H1 (cell line): ENCODE results near the gene MYOCOS. TPM values are rescaled to one million over a fixed set of nuclear protein-coding genes. Genes with fewer than 3 reads are reported as not detected.

Experiments used
- CTCF ChIA-PET: fragments of 300-600 bp; sonication (Branson Sonifier 250); formaldehyde crosslinking; loops from one replicate; lab custom pipeline; 2021; ENCODE audit not compliant: partially characterized antibody; lab: Charles Lee
- POLR2A ChIA-PET: fragments of 300-600 bp; sonication (Branson Sonifier 250); formaldehyde crosslinking; loops from one replicate; lab custom pipeline; 2021; ENCODE audit warnings: inconsistent platforms; ENCODE audit not compliant: partially characterized antibody; lab: Charles Lee
- DNase-seq, 2 experiments: peaks; one replicate each; pipeline versions ENCODE4 v3.0.0 to v3.0.0-alpha.2; 2010 to 2022; ENCODE audit warnings: low spot score in 2 of 2, low read depth in 1 of 2, mixed read lengths in 1 of 2
- FAIRE-seq: peaks from 2 replicates; lab custom pipeline; 2011; peaks lifted over from hg19 to GRCh38; lab: Jason Lieb, UNC
- H2AFZ ChIP-seq: 2 replicates; pipeline ENCODE4 v1.8.1; 2012; ENCODE audit warnings: low read length, inconsistent platforms
- H2AK5ac ChIP-seq: 2 replicates; pipeline ENCODE4 v1.6.1; 2013; ENCODE audit warnings: low read depth, low read length
- H2BK120ac ChIP-seq: replicated peaks from 2 replicates; pipeline ENCODE3; 2013; ENCODE audit warnings: low read depth, low read length, inconsistent platforms
- H2BK12ac ChIP-seq: 2 replicates; pipeline ENCODE4 v1.6.1; 2013; ENCODE audit warnings: low read depth, low read length
- H2BK15ac ChIP-seq: 2 replicates; pipeline ENCODE4 v1.6.1; 2013; ENCODE audit warnings: low read length
- H2BK20ac ChIP-seq: 2 replicates; pipeline ENCODE4 v1.6.1; 2013; ENCODE audit warnings: low read length
- H2BK5ac ChIP-seq: 2 replicates; pipeline ENCODE4 v1.6.1; 2013; ENCODE audit warnings: low read depth, low read length
- H3K14ac ChIP-seq: 2 replicates; pipeline ENCODE4 v1.6.1; 2013; ENCODE audit warnings: inconsistent platforms; ENCODE audit not compliant: insufficient read length
- H3K18ac ChIP-seq: 2 replicates; pipeline ENCODE4 v1.6.1; 2013; ENCODE audit warnings: low read length; ENCODE audit errors: extremely low read depth
- H3K23ac ChIP-seq: 2 replicates; pipeline ENCODE4 v1.6.1; 2013; ENCODE audit warnings: inconsistent platforms; ENCODE audit not compliant: insufficient read length
- H3K23me2 ChIP-seq: 2 replicates; pipeline ENCODE4 v1.6.1; 2013; ENCODE audit warnings: low read depth, low read length
- H3K27ac ChIP-seq: 2 replicates; pipeline ENCODE4 v1.6.1; 2011; ENCODE audit warnings: low read depth, low read length, inconsistent platforms
- H3K27me3 ChIP-seq, 4 experiments: replicated peaks in 1 of 4; 1 replicate in 1 of 4; 2 replicates in 3 of 4; pipeline versions ENCODE4 v1.6.1 to v1.8.1; 2011 to 2013; ENCODE audit warnings: low read length in 3 of 4, mild to moderate bottlenecking in 3 of 4, inconsistent platforms in 2 of 4, mixed read lengths in 2 of 4, moderate library complexity in 1 of 4; ENCODE audit not compliant: control insufficient read depth in 3 of 4, insufficient read depth in 3 of 4; ENCODE audit errors: extremely low read depth in 1 of 4
- H3K36me3 ChIP-seq, 4 experiments: 2 replicates each; pipeline versions ENCODE4 v1.6.1 to v1.8.1; 2011 to 2013; ENCODE audit warnings: mild to moderate bottlenecking in 4 of 4, low read length in 3 of 4, moderate library complexity in 2 of 4, control low read depth in 1 of 4, inconsistent platforms in 1 of 4; ENCODE audit not compliant: insufficient read depth in 4 of 4, control insufficient read depth in 2 of 4
- H3K4ac ChIP-seq: replicated peaks from 2 replicates; pipeline ENCODE3; 2013; ENCODE audit warnings: low read length, low read depth, mixed read lengths, inconsistent platforms; ENCODE audit not compliant: insufficient read length
- H3K4me1 ChIP-seq, 4 experiments: replicated peaks in 1 of 4; 1 replicate in 1 of 4; 2 replicates in 3 of 4; pipeline versions ENCODE4 v1.6.1 to v1.8.1; 2011 to 2013; ENCODE audit warnings: low read length in 3 of 4, inconsistent platforms in 2 of 4, mixed read lengths in 1 of 4; ENCODE audit not compliant: insufficient read depth in 4 of 4, control insufficient read depth in 3 of 4
- H3K4me2 ChIP-seq, 2 experiments: 2 replicates each; pipeline versions ENCODE4 v1.6.1 to v1.8.1; 2011 to 2013; ENCODE audit warnings: low read depth in 2 of 2, low read length in 2 of 2, control low read depth in 1 of 2, inconsistent platforms in 1 of 2, mild to moderate bottlenecking in 1 of 2; ENCODE audit not compliant: insufficient read depth in 1 of 2
- H3K4me3 ChIP-seq, 4 experiments: fragments of 200-600, 300-600 bp in 1 of 4; sonication (generic), shearing (Covaris generic), sonication (Bioruptor Twin) in 1 of 4; 2 replicates each; pipeline versions ENCODE4 v1.5.1 to v1.8.1; 2011 to 2016; ENCODE audit warnings: low read length in 4 of 4, low read depth in 3 of 4, control low read depth in 2 of 4, inconsistent platforms in 2 of 4, mild to moderate bottlenecking in 2 of 4, mixed read lengths in 1 of 4, moderate library complexity in 1 of 4; ENCODE audit not compliant: insufficient read depth in 2 of 4; ENCODE audit errors: extremely low read depth in 1 of 4
- H3K56ac ChIP-seq: replicated peaks from 2 replicates; pipeline ENCODE3; 2013; ENCODE audit warnings: low read depth, mild to moderate bottlenecking, mixed read lengths, low read length, inconsistent platforms; ENCODE audit not compliant: insufficient read length
- H3K79me1 ChIP-seq: 2 replicates; pipeline ENCODE4 v1.6.1; 2013; ENCODE audit warnings: low read depth, low read length, control low read depth
- H3K79me2 ChIP-seq, 2 experiments: 2 replicates each; pipeline versions ENCODE4 v1.6.1 to v1.8.1; 2012 to 2013; ENCODE audit warnings: low read length in 2 of 2, mild to moderate bottlenecking in 2 of 2, inconsistent platforms in 1 of 2; ENCODE audit not compliant: insufficient read depth in 2 of 2, control insufficient read depth in 1 of 2
- H3K9ac ChIP-seq, 4 experiments: replicated peaks in 1 of 4; 1 replicate in 1 of 4; 2 replicates in 3 of 4; pipeline versions ENCODE4 v1.6.1 to v1.8.1; 2011 to 2013; ENCODE audit warnings: low read depth in 3 of 4, low read length in 3 of 4, control low read depth in 2 of 4, mild to moderate bottlenecking in 2 of 4, moderate library complexity in 2 of 4, inconsistent platforms in 1 of 4; ENCODE audit errors: extremely low read depth in 1 of 4
- H3K9me3 ChIP-seq, 2 experiments: 2 replicates each; pipeline versions ENCODE4 v1.6.1 to v1.8.1; 2012 to 2013; ENCODE audit warnings: mild to moderate bottlenecking in 2 of 2, moderate library complexity in 2 of 2, control low read depth in 1 of 2, inconsistent platforms in 1 of 2, low read depth in 1 of 2, low read length in 1 of 2, mixed read lengths in 1 of 2; ENCODE audit not compliant: insufficient read depth in 2 of 2
- H4K20me1 ChIP-seq, 2 experiments: replicated peaks in 1 of 2; 2 replicates each; pipeline versions ENCODE3 to v1.8.1; 2011 to 2013; ENCODE audit warnings: inconsistent platforms in 2 of 2, low read length in 2 of 2, mild to moderate bottlenecking in 1 of 2; ENCODE audit not compliant: insufficient read depth in 2 of 2, control insufficient read depth in 1 of 2
- H4K5ac ChIP-seq: 2 replicates; pipeline ENCODE4 v1.6.1; 2013; ENCODE audit warnings: low read length, low read depth, mixed read lengths, inconsistent platforms; ENCODE audit not compliant: insufficient read length
- H4K8ac ChIP-seq: 2 replicates; pipeline ENCODE4 v1.8.0; 2013; ENCODE audit warnings: mild to moderate bottlenecking, moderate library complexity, low read length, inconsistent platforms; ENCODE audit not compliant: insufficient read depth; ENCODE audit errors: extremely low read depth
- H4K91ac ChIP-seq: replicated peaks from 2 replicates; pipeline ENCODE3; 2013; ENCODE audit warnings: low read length, mixed read lengths, inconsistent platforms; ENCODE audit not compliant: insufficient read length
- BRCA1 ChIP-seq: IDR thresholded peaks from 2 replicates; pipeline ENCODE4 v1.6.1; 2012; ENCODE audit warnings: low read depth, low read length, improper control_type of control experiment
- NANOG ChIP-seq: IDR thresholded peaks from 2 replicates; pipeline ENCODE4 v1.6.1; 2011; ENCODE audit warnings: low read length, low read depth, mild to moderate bottlenecking, inconsistent platforms; ENCODE audit not compliant: insufficient read depth, poor library complexity, severe bottlenecking
- RXRA ChIP-seq: IDR thresholded peaks from 2 replicates; pipeline ENCODE4 v1.6.1; 2011; ENCODE audit warnings: low read depth, mild to moderate bottlenecking, low read length, moderate library complexity; ENCODE audit not compliant: insufficient read depth
- ZNF274 ChIP-seq: IDR thresholded peaks from 2 replicates; pipeline ENCODE4 v1.7.0; 2012; ENCODE audit warnings: low read length, borderline replicate concordance; ENCODE audit errors: extremely low read depth
- WGBS, 2 experiments: shearing (Covaris generic) in 1 of 2; methylation state at CpG; one replicate each; pipeline versions ENCODE4 v1.1.6 to v1.1.7; 2013 to 2015; ENCODE audit warnings: low lambda C conversion rate in 2 of 2, mixed read lengths in 2 of 2, inconsistent platforms in 1 of 2, low coverage in 1 of 2, missing lambda C conversion rate in 1 of 2; ENCODE audit not compliant: insufficient replicate concordance in 2 of 2, insufficient coverage in 1 of 2, insufficient read length in 1 of 2; ENCODE audit errors: extremely low coverage in 1 of 2, missing lambda C conversion rate in 1 of 2; 5-methylcytosine and 5-hydroxymethylcytosine counted together
- polyA plus RNA-seq, 7 experiments: library from polyadenylated mRNA; depleted of rRNA in 3 of 7; stranded (reverse) in 5 of 7; unstranded in 2 of 7; fragments of >200 nt in 5 of 7; fragments of 200-250 nt in 2 of 7; gene quantifications; 1 replicate in 5 of 7; 2 replicates in 1 of 7; 4 replicates in 1 of 7; pipeline versions ENCODE4 v1.2.1 to v1.2.3, GENCODE V29; 2011 to 2013; ENCODE audit warnings: missing spikeins in 2 of 7, mixed read lengths in 2 of 7
- total RNA-seq: library from RNA; stranded (reverse); fragmentation: NEBNext Ultra II Directional; extraction: Animal tissue kit (Norgen Biotek cat#: 25700); gene quantifications from 2 replicates; pipeline ENCODE4 v1.2.1, GENCODE V29; 2021

Gene MYOCOS
- total and polyA plus RNA-seq, 2 of the 8 experiments (the other 6 are each of a cell fraction or from before 2014, with no cell fraction given), result not detected

DNA sequence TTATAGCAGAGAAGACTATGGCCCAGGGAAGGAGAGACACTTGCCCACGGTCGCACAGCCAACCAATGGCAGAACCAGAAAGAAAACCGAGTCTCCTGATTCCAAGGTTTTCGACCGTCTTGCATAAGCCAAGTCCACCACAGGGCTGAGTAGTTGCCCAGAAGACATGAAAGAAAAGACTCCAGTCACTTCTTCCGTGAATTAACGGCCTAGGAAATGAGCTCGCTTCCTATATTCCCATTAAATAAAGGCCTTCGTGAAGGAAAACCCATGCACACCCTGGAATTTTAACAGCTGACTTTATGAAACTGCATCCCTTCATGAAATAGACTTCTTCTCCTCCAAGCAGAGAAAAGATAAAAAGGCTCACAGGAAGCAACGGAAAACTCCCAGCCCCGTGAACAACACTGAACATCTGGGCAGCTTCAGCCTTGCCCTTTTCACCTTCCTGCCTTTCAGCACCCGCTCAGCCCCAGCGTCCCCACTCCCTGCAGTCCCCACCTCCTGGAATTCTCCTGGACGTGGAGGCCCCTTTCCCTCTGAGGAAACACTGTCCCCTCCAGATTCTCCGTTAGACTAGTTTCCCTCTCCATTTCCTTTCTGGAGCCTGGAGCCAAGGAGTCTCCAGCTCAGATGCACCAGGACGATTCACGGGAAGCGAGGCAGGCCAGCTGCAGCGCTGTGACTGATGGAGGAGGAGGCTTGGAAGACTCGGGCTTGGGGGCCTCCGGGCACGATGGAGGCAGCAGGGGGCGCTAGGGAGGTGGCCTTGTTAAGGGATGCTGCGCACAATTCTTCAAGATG lies 33.1 kb downstream of the MYOCOS start:
- Histone ChIP-seq H3K79me1 (no peaks in the 10 kb centered on the region), H2BK5ac (no peak overlapping the region), H4K5ac (no peak overlapping the region), H3K27ac (no peak overlapping the region), H3K23ac (no peak overlapping the region), H3K14ac (no peak overlapping the region), H2AK5ac (no peak overlapping the region), H4K91ac (no peak overlapping the region), H4K20me1 (no peaks in the 10 kb centered on the region), H2BK20ac (no peak overlapping the region), H3K4me2 (peak overlapping the region in 1 of 2 experiments; percentile 35; a peak in 2 of 4 replicates), H2AFZ (peak overlapping the region; percentile 99), H2BK15ac (no peak overlapping the region), H3K9me3 (no peaks in the 10 kb centered on the region), H2BK12ac (0 out of 2 replicates have a peak overlapping the region, but pooled peaks have one; percentile 10), H2BK120ac (no peak overlapping the region), H3K79me2 (no peaks in the 10 kb centered on the region), H3K4ac (no peak overlapping the region), H3K4me1 (peaks cover 0 to 5% (median 0%) of the 10 kb centered on the region in 4 experiments; a peak in 1 of 7 replicates), H3K18ac (no peak overlapping the region), H3K4me3 (no peak overlapping the region; a peak in 2 of 8 replicates), H3K56ac (no peak overlapping the region), H3K36me3 (no peaks in the 10 kb centered on the region), H3K23me2 (no peaks in the 10 kb centered on the region), H3K27me3 (no peaks in the 10 kb centered on the region), H4K8ac (peak overlapping the region; percentile 69; the same call in 1 of the 2 replicates), H3K9ac (no peak overlapping the region)
- 57% methylated on average over 24 of the region's 24 CpGs; no CpG with 5 or more reads in 1 of the 2 experiments for WGBS, 2 experiments
- peak; percentile 41 to 98 for DNase-seq
- FAIRE-seq, result peak; percentile 13
- CTCF ChIA-PET, result interaction anchor here (0.6 to 9.7 kb wide), 24 partner anchors 12 to 1702 kb away, joined by 3 to 143 read pairs (median 4); partner anchors contain the start of genes METTL13 and VAMP4
- POLR2A ChIA-PET, result interaction anchor here (0.7 to 1.9 kb wide), 5 partner anchors 9 to 170 kb away, joined by 3 to 7 read pairs (median 4); partner anchors contain the start of genes PRRC2C and VAMP4
- TF ChIP-seq NANOG (no peak), BRCA1 (no peak), RXRA (no peak), ZNF274 (no peak)
